GOT3 (cell line): ENCODE data around the gene TMEM8B.

Experiments
- DNase-seq: peaks from one replicate; lab custom pipeline; 2025; ENCODE audit warnings: mixed read lengths; lab: John Stamatoyannopoulos, UW

Gene TMEM8B

GRCh38 chr9:35829084-35829763 lies at the start of gene TMEM8B:
Gene TMEM8B (plus strand): TSS chr9:35829228. CDS start chr9:35829448, 220 bp downstream.
- DNase-seq = peak; percentile 24

GRCh38 chr9:35781066-35781465 lies 48.0 kb upstream of the TMEM8B start:
- DNase-seq = no peak

- no peak for DNase-seq
Observed at GRCh38 chr9:35783418-35783817, 45.6 kb upstream of the TMEM8B start.

- no peak for DNase-seq
Observed at GRCh38 chr9:35789541-35789940, 39.5 kb upstream of the TMEM8B start.

GRCh38 chr9:35790025-35790384 lies 39.0 kb upstream of the TMEM8B start:
- DNase-seq = no peak

- DNase-seq = no peak
Observed at GRCh38 chr9:35790385-35791296, 38.4 kb upstream of the TMEM8B start.

- DNase-seq = no peak
Observed at GRCh38 chr9:35791297-35791921, 37.6 kb upstream of the TMEM8B start, which contains the start of gene NPR2. Gene NPR2 (plus strand): TSS chr9:35791591. CDS start chr9:35792409, 818 bp downstream.

- DNase-seq = no peak
Observed at GRCh38 chr9:35792024-35792813, 36.8 kb upstream of the TMEM8B start.

- DNase-seq = no peak
Observed at GRCh38 chr9:35792826-35793225, 36.2 kb upstream of the TMEM8B start.

- no peak for DNase-seq
Observed at GRCh38 chr9:35793461-35793860, 35.6 kb upstream of the TMEM8B start.

- DNase-seq = no peak
Observed at GRCh38 chr9:35795695-35796094, 33.3 kb upstream of the TMEM8B start.

- no peak for DNase-seq
Observed at GRCh38 chr9:35797311-35798109, 31.5 kb upstream of the TMEM8B start.

GRCh38 chr9:35798658-35799374 lies 30.2 kb upstream of the TMEM8B start:
- no peak for DNase-seq

GRCh38 chr9:35800530-35800929 lies 28.5 kb upstream of the TMEM8B start:
- DNase-seq = no peak

GRCh38 chr9:35801328-35802128 lies 27.5 kb upstream of the TMEM8B start:
- DNase-seq = no peak

- no peak for DNase-seq
Observed at GRCh38 chr9:35806101-35806500, 22.9 kb upstream of the TMEM8B start.

- no peak for DNase-seq
Observed at GRCh38 chr9:35808433-35808832, 20.6 kb upstream of the TMEM8B start.

- no peak for DNase-seq
Observed at GRCh38 chr9:35810122-35810521, 18.9 kb upstream of the TMEM8B start.

- DNase-seq = no peak
Observed at GRCh38 chr9:35811381-35812024, 17.5 kb upstream of the TMEM8B start.
